HG03045 (cell line): ENCODE results near the gene AGAP1.

Experiments
- ATAC-seq: cut with Tn5 transposase; IDR thresholded peaks from one replicate; pipeline ENCODE4 v1.9.1; 2021; ENCODE audit warnings: mild to moderate bottlenecking, moderate library complexity; ENCODE audit not compliant: unreplicated experiment

The AGAP1 gene

GRCh38 chr2:235701206-235701981 is 207.6 kb downstream of the AGAP1 start:
- ATAC-seq, result no peak

- no peak for ATAC-seq
These were observed 208.3 kb downstream of the AGAP1 start for GRCh38 chr2:235702186-235702585.

GRCh38 chr2:235703711-235704295 is 210.0 kb downstream of the AGAP1 start:
- no peak for ATAC-seq

- no peak for ATAC-seq
These were observed 211.5 kb downstream of the AGAP1 start for GRCh38 chr2:235705296-235705695.

- no peak for ATAC-seq
These were observed 212.7 kb downstream of the AGAP1 start for GRCh38 chr2:235706506-235706905.

DNA sequence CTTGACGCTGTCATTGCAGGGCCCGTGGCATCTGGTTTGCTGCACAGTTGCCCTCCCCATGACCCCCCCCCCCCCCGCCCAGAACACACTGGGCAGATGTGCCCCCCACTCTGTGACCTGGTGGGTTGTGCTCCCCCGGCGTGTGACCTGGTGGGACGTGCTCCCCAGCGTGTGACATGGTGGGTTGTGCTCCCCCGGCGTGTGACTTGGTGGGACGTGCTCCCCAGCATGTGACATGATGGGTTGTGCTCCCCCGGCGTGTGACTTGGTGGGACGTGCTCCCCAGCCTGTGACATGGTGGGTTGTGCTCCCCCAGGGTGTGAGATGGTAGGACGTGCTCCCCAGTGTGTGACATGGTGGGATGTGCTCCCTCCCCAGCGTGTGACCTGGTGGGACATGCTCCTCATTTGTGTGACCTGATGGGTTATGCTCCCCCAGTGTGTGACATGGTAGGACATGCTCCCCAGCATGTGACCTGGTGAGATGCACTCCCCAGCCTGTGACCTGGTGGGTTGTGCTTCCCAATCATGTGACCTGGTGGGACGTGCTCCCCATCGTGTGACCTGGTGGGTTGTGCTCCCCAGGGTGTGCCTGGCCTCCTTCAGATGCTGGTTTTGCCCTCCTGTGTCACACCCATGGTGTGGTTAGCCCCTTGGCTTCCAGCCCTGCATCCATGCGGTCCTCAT is 213.7 kb downstream of the AGAP1 start:
- no peak for ATAC-seq

DNA sequence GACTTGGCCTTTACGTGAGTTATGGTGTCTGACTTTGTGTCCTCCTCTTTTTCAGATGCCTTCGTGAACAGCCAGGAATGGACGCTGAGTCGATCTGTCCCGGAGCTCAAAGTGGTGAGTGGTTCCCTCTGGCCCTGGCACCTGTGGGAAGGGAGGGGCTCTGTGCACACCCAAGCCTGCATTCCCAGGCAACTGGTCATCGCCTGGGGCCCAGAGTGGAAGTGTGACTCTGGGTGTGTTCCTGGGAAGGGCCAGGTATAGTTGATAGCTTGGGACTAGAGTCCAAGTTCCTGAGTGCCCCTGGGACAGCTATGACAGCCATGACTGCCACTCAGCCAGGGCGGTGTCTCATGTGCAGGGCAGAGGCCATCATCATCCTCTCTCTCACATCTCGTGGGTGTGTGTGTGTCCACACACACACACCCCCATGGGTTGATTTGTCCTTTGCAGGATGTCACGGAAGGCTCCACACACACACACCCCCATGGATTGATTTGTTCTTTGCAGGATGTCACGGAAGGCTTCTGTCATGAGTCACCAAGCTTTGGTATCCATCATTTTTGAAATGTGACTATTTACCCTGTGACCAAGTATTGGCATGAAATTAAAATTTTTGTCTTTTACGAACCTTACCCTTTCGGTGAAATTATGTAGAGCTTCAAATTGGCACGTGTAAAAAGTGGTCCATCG is 215.4 kb downstream of the AGAP1 start:
- ATAC-seq, result no peak

DNA sequence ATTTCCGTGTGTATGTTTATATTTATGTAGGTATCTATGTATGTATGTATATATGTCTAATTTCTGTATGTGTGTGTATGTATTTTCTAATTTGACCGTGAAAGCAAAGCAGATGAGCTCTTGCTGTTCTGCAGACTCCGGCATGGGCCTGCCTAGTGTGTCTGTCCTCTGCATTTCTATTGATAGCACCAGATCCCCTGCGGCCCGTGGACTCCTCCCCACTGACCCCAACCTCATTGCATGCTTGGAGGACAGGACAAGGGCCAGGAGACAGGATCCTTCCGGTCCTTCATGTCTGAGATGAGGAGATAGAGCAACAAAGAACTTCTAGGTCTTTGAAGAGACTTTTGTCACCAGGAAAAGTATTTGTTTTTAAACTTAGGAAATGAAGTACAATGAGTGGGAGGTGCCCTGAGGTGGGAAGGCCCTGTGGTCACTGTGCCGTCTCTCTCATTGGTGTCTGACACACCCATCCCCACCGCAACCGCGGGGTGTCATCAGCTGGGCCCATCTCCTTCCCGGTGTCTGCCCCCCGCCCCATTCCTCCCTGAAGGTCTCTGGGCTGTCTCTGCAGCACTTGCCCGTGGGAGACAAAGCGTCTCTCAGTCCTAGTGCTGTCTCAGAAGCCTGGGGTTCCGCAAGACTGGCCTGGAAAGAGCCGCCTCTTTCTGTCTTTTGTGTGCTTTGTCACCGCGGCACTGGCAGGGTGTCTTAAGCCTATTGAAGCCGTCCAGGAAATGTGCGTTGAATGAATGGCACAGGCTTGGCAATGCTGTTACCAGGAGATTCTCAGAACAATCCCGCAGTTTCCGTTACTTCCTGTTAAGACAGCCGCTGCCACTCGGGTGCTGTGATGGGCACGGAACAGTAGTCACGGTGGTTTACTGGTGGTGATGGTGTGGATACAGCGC is 216.4 kb downstream of the AGAP1 start:
- ATAC-seq, result no peak

DNA sequence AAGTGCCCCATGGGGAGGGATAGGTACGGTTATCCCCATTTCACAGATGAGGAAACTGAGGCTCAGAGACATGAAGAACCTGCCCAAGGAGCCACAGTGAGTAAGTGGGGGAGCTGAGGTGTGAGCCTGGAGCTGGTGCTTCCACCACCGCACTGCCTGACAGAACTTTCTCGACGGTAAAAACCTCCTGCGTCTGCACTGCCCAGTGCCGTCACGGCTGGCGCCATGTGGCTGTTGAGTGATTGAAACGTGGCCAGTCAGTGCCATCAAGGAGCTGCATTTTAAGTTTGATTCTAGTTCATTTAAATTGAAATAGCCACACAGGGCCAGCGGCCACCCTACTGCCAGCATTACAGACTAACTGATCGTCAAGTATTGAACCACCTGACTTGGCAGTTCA is 217.1 kb downstream of the AGAP1 start:
- ATAC-seq, result no peak

GRCh38 chr2:235711527-235711926 is 217.7 kb downstream of the AGAP1 start:
- ATAC-seq, result no peak

DNA sequence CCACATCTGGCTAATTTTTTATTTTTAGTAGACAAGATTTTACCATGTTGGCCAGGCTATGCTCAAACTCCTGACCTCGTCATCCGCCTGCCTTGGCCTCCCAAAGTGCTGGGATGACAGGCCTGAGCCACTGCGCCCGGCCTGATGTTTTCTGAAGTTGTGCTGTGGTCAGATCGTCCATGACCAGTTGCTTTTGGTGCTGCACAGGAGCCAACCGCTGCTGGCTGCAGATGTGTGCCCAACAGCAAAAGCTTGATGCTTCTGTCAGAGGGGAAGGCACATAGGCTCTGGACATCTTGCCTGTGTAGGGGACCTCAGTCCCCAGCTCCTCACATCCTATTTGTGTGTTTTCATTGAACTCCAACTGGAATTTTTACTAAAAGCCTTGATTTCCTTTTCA is 218.3 kb downstream of the AGAP1 start:
- ATAC-seq, result no peak

DNA sequence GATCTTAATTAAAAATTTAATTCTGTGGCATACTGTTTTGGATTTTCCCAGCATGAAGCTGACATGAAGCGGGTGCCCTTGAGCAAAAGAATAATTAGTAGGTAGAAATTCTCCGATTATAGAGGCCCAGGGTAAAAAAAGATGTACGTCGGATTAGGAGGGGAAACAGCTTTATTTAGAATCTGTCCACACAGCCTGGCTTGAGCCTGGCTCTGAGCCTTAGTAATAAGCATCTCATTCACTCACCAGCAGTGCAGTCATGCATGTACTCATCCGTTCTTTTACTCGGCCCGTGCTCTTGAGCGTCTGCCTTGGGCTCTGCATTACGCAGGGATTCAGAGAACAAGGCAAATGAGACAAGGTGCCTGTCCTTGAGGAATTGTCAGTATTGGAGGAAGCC is 219.3 kb downstream of the AGAP1 start:
- no peak for ATAC-seq

- ATAC-seq, result no peak
These were observed 221.8 kb downstream of the AGAP1 start for GRCh38 chr2:235715601-235716000.

DNA sequence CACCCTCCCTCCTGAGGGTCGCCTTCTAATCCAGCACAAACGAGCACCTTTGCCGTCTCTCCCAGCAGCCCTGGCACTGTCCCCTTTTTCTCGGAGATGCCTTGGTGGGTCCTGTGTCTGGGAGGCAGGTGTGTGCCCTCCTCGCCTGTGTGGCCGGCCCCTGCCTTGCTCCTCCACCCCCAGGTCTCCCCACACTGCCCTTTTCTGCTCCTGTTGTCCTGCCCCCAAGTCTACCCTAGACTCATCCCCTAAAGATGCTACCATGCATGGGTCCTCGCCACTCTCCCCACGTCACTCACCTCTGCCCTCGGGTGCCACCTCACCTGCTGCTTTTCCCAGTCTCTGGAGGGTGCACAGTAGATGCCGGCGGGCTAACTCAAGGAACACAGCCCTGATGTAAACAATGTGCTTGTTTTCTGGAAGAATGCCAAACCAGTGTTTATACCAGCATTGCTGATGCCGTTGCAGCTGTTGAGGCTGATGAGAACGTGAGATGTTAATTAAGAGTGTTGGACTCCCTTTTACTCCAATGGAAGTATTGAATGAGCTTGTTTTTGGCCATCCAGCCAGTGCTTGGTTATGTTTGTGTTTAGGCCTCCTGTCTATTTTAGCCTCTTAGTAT is 223.1 kb downstream of the AGAP1 start:
- no peak for ATAC-seq

DNA sequence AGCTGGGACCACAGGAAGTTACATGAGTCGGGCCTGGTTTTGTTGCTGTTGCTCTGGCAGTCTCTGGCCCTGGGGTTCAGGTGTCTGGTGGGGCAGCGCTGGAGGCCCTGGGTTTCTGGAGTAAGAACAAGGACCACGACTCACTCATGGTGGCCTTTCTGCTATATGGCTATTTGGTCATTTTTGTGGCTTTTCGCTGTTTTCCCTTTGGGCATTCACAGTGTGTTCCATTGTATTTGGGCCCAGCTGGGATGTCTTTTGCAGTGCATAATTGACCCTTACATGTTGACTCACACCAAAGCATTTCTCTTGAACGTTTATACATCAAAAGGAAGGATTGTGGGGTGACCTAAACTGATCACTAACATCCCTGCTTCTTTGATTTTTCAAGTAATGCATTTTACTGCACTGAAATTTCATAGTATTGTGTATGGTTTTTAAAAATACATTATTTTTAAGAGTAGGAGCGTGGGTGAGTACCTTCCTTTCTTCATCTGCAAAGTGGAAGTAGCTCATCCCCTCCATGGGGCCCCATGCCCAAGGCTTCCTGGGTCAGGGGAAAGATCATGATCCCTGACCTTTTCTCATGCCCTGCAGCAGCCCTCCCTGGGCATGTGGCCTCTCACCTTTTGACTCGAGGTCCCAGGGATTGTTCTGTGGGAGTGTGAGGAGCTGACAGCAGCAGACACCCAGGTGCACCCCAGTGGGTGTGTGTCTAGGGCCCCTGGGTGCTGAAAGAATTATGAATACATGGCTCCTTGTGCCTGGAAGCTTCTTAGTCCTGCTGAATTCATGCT is 225.5 kb downstream of the AGAP1 start:
- ATAC-seq, result no peak

DNA sequence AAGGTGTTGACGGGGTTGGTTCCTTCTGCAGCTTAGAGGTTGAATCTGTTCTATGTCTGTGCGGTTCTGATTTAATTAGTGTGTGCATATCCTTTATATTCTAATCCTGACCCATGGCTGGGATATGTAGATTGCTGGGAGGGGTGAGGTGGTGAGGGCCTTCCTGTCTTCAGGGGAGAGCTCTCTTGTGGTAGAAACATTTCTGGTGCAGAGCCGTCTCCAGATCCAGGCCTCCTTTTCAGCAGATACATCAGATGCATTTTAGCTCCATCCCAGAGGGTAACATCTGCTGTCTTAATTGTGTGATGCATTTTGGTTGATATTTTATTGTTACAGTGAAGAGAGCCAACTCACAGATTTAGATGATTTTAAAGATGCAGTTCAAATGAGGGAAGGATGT is 227.8 kb downstream of the AGAP1 start:
- no peak for ATAC-seq

GRCh38 chr2:235722869-235723268 is 229.0 kb downstream of the AGAP1 start:
- ATAC-seq, result no peak

- no peak for ATAC-seq
These were observed 229.5 kb downstream of the AGAP1 start for GRCh38 chr2:235723371-235723770.

DNA sequence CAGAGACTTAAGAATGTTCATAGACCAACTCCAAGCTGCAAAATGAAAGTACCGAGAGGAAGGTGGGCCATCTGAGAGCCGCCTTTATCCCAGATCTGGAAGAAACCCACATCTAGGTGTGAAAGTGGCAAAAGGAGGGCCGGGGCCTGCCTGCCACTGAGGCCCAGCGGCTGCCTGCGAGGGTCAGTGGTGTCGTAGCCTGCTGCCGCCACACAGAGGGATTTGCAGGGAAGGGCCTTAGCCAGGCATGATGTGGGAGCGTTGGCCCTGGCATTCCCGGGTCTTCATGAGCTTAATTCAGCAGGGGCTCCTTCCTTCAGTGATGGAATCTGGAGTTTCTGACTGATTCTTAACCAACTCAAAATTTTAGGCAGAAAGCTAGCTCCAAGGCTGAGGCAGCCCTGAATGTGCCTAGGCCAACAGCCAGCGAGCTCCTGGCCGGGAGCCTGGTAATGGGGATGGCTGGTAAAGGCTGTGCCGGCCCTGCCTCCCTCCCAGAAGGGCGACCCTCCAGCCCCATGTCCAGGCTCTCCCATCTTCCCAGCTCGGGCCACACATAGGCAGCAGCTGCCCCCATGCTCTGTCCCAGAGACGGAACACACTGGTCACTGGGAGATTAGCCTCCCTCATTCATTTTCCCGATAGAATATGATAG is 230.1 kb downstream of the AGAP1 start:
- ATAC-seq, result no peak
